ENCODE measurements around the gene HSPA8. TPM values are rescaled to one million over a fixed set of nuclear protein-coding genes. Genes with fewer than 3 reads are reported as not detected.
"Not testable (repeated sequence)": the region's sequence is repeated elsewhere in the genome, so short reads cannot be mapped to it uniquely, and the experiment has no call there.

Gene HSPA8
- total RNA-seq, 2 experiments from 2014 or later = 1,029 to 1,909 TPM

DNA sequence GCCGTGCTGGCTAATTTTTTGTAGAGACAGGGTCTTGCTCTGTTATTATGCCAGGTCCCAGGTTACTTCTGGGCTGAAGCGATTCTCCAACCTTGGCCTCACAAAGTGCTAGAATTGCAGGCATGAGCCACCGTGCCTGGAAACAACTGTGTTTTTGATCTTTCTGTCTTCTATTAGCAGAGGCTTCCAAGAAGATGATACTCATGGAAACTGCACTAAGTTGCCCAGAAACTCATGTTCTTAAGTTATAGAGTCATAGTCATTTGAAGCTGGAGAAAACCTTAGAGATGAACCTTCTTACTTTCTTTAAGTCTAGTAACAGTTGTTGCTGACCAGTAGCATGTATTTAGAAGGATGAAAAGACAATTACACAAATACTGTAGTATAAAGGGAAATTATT is 37.1 kb upstream of the HSPA8 start:
- H3K4me1 ChIP-seq (ENCODE audit: insufficient read depth, low read length, poor library complexity, severe bottlenecking) = no peaks in the 10 kb centered on the region
- H3K36me3 ChIP-seq (ENCODE audit: insufficient read depth, low read length) = no peaks in the 10 kb centered on the region
- H3K79me2 ChIP-seq (ENCODE audit: insufficient read depth, low read depth, low read length) = no peaks in the 10 kb centered on the region
- no peaks in the 10 kb centered on the region for H3K9me3 ChIP-seq (ENCODE audit: low read length)
- POLR2A ChIA-PET = interaction anchor here (0.6 kb wide), 1 partner anchor 271 kb away, joined by 3 read pairs; no protein-coding TSS in a partner anchor
- CTCF ChIA-PET (ENCODE audit: unreplicated experiment) = no interaction called here
- no peak for TF ChIP-seq EZH2phosphoT487 (IDR thresholded peaks at IDR 0.05; ENCODE audit: borderline replicate concordance, low read depth, low read length)
- TF ChIP-seq, protein P1, sequence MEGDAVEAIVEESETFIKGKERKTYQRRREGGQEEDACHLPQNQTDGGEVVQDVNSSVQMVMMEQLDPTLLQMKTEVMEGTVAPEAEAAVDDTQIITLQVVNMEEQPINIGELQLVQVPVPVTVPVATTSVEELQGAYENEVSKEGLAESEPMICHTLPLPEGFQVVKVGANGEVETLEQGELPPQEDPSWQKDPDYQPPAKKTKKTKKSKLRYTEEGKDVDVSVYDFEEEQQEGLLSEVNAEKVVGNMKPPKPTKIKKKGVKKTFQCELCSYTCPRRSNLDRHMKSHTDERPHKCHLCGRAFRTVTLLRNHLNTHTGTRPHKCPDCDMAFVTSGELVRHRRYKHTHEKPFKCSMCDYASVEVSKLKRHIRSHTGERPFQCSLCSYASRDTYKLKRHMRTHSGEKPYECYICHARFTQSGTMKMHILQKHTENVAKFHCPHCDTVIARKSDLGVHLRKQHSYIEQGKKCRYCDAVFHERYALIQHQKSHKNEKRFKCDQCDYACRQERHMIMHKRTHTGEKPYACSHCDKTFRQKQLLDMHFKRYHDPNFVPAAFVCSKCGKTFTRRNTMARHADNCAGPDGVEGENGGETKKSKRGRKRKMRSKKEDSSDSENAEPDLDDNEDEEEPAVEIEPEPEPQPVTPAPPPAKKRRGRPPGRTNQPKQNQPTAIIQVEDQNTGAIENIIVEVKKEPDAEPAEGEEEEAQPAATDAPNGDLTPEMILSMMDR (conservative IDR thresholded peaks at IDR 0.05; ENCODE audit: low read length) = no peak
- H3K4me2 ChIP-seq (ENCODE audit: low read length) = no peak overlapping the region
- BruUV-seq (replicated peaks) = no TSS peak
- H3K4me3 ChIP-seq (ENCODE audit: low read depth, low read length, poor library complexity, severe bottlenecking) = no peak overlapping the region
- no peak overlapping the region for H3K27ac ChIP-seq (ENCODE audit: low read depth, low read length, poor library complexity, severe bottlenecking)
- no peaks in the 10 kb centered on the region for H4K20me1 ChIP-seq (ENCODE audit: insufficient read depth, low read length)
- DNase-seq (ENCODE audit: low spot score) = no peak
- H2AFZ ChIP-seq (ENCODE audit: low read length) = no peak overlapping the region
- intact Hi-C loops (cut with micrococcal nuclease; ENCODE audit: unreplicated experiment) = no loop called here
- no peaks in the 10 kb centered on the region for H3K9me2 ChIP-seq (ENCODE audit: insufficient read depth, low read length)

DNA sequence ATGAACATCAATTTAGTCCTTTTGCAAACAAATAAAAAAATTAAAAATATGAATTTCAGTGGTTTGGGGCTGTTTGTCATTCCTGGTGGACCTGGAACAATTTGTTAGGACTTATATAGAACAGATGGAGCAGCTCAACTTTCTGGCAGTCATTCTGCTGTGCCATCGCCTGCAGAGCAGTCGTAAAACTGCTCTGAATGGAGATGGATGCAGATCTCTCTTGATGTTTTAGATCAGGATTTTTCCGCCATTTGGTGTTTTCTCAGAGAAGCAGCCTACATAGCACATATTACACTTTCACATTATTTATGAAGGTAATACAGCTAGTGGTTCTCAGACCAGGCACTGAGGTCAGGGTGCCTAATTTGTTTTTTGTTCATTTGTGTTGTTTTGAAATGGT is 31.8 kb upstream of the HSPA8 start:
- DNase-seq (ENCODE audit: low spot score) = no peak
- CTCF ChIA-PET (ENCODE audit: unreplicated experiment) = no interaction called here
- Histone ChIP-seq H3K27ac (ENCODE audit: low read depth, low read length, poor library complexity, severe bottlenecking) (no peak overlapping the region), H3K4me2 (ENCODE audit: low read length) (no peak overlapping the region), H3K4me1 (ENCODE audit: insufficient read depth, low read length, poor library complexity, severe bottlenecking) (no peaks in the 10 kb centered on the region), H3K4me3 (ENCODE audit: low read depth, low read length, poor library complexity, severe bottlenecking) (no peak overlapping the region), H2AFZ (ENCODE audit: low read length) (no peak overlapping the region), H3K9me3 (ENCODE audit: low read length) (no peaks in the 10 kb centered on the region), H3K36me3 (ENCODE audit: insufficient read depth, low read length) (no peaks in the 10 kb centered on the region), H3K79me2 (ENCODE audit: insufficient read depth, low read depth, low read length) (no peaks in the 10 kb centered on the region), H4K20me1 (ENCODE audit: insufficient read depth, low read length) (no peaks in the 10 kb centered on the region), H3K9me2 (ENCODE audit: insufficient read depth, low read length) (no peaks in the 10 kb centered on the region)
- BruUV-seq (replicated peaks) = no TSS peak
- intact Hi-C loops (cut with micrococcal nuclease; ENCODE audit: unreplicated experiment) = no loop called here
- TF ChIP-seq, protein P1 (conservative IDR thresholded peaks at IDR 0.05; ENCODE audit: low read length) = no peak
- no peak for TF ChIP-seq EZH2phosphoT487 (IDR thresholded peaks at IDR 0.05; ENCODE audit: borderline replicate concordance, low read depth, low read length)
- POLR2A ChIA-PET = no interaction called here

DNA sequence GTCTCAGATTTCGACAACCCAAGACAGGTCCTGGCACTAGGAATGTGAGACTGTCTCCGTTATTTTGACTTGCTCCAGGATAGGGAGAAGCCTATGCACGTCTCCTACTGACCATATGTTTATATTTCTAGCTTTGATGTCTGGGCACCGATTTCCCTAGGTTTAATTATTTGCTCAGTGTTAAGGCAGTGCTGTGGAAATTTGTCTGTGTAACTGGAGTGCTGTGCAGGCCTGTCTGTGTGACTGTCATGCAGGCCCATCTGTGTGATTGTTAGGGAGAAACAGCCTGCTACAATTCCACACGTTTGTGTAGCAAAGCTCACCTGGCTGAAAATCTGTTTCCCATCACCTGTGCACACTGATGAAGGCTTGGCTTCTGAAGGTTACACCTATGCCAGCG is 29.6 kb upstream of the HSPA8 start:
- H3K27ac ChIP-seq (ENCODE audit: low read depth, low read length, poor library complexity, severe bottlenecking) = no peak overlapping the region
- POLR2A ChIA-PET = no interaction called here
- H3K4me3 ChIP-seq (ENCODE audit: low read depth, low read length, poor library complexity, severe bottlenecking) = no peak overlapping the region

DNA sequence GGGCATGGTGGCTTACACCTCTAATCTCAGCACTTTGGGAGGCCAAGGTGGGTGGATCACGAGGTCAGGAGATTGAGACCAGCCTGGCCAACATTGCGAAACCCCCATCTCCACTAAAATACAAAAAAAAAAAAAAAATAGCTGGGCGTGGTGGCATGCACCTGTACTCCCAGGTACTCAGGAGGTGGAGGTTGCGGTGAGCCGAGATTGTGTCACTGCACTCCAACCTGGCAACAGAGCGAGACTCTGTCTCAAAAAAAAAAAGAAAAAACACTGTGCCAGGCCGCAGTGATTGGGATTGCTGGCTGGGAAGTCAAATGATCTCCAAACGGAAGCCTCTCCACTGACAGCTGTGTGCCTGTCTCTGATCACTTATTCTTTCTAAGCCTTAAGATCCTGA is 28.2 kb upstream of the HSPA8 start:
- intact Hi-C loops (cut with micrococcal nuclease; ENCODE audit: unreplicated experiment); H3K4me2 ChIP-seq (ENCODE audit: low read length); DNase-seq (ENCODE audit: low spot score); H3K36me3 ChIP-seq (ENCODE audit: insufficient read depth, low read length); H3K9me3 ChIP-seq (ENCODE audit: low read length); BruUV-seq (replicated peaks); H3K27ac ChIP-seq (ENCODE audit: low read depth, low read length, poor library complexity, severe bottlenecking); H3K79me2 ChIP-seq (ENCODE audit: insufficient read depth, low read depth, low read length); H4K20me1 ChIP-seq (ENCODE audit: insufficient read depth, low read length); H3K4me1 ChIP-seq (ENCODE audit: insufficient read depth, low read length, poor library complexity, severe bottlenecking); H2AFZ ChIP-seq (ENCODE audit: low read length); CTCF ChIA-PET (ENCODE audit: unreplicated experiment); H3K9me2 ChIP-seq (ENCODE audit: insufficient read depth, low read length); H3K4me3 ChIP-seq (ENCODE audit: low read depth, low read length, poor library complexity, severe bottlenecking): not testable (repeated sequence)
- POLR2A ChIA-PET = interaction anchor here (0.6 kb wide), 1 partner anchor 70 kb away, joined by 3 read pairs; no protein-coding TSS in a partner anchor

More for the DNA sequence above, 29.6 kb upstream of the HSPA8 start:
- H4K20me1 ChIP-seq (ENCODE audit: insufficient read depth, low read length) = no peaks in the 10 kb centered on the region
- H2AFZ ChIP-seq (ENCODE audit: low read length) = no peak overlapping the region
- no peak for DNase-seq (ENCODE audit: low spot score)
- H3K4me2 ChIP-seq (ENCODE audit: low read length) = no peak overlapping the region
- CTCF ChIA-PET (ENCODE audit: unreplicated experiment) = no interaction called here
- H3K9me2 ChIP-seq (ENCODE audit: insufficient read depth, low read length) = no peaks in the 10 kb centered on the region
- H3K4me1 ChIP-seq (ENCODE audit: insufficient read depth, low read length, poor library complexity, severe bottlenecking) = no peaks in the 10 kb centered on the region
- intact Hi-C loops (cut with micrococcal nuclease; ENCODE audit: unreplicated experiment) = no loop called here
- no TSS peak for BruUV-seq (replicated peaks)
- H3K79me2 ChIP-seq (ENCODE audit: insufficient read depth, low read depth, low read length) = no peaks in the 10 kb centered on the region
- no peaks in the 10 kb centered on the region for H3K9me3 ChIP-seq (ENCODE audit: low read length)
- TF ChIP-seq, protein P1 (conservative IDR thresholded peaks at IDR 0.05; ENCODE audit: low read length) = no peak
- TF ChIP-seq EZH2phosphoT487 (IDR thresholded peaks at IDR 0.05; ENCODE audit: borderline replicate concordance, low read depth, low read length) = no peak
- H3K36me3 ChIP-seq (ENCODE audit: insufficient read depth, low read length) = no peaks in the 10 kb centered on the region

DNA sequence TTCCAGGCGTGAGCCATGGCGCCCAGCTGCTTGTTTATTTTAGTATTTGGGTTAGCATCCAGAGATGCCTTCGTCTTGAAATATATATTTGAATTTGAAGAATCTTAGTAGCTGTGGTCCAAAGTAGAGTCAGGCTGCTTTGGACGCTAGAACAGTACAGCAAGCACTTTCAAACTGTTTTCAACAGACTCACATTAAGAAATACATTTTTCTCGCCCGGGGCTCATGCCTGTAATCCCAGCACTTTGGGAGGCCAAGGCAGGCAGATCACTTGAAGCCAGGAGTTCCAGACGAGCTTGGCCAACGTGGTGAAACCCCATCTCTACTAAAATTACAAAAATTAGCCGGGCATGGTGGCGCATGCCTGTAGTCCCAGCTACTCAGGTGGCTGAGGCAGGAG is 27.0 kb upstream of the HSPA8 start:
- not testable (repeated sequence) for H3K27ac ChIP-seq (ENCODE audit: low read depth, low read length, poor library complexity, severe bottlenecking)

More for the DNA sequence above, 27.0 kb upstream of the HSPA8 start:
- H3K4me3 ChIP-seq (ENCODE audit: low read depth, low read length, poor library complexity, severe bottlenecking); H3K4me2 ChIP-seq (ENCODE audit: low read length); POLR2A ChIA-PET; CTCF ChIA-PET (ENCODE audit: unreplicated experiment); H3K4me1 ChIP-seq (ENCODE audit: insufficient read depth, low read length, poor library complexity, severe bottlenecking); H3K9me2 ChIP-seq (ENCODE audit: insufficient read depth, low read length); H3K79me2 ChIP-seq (ENCODE audit: insufficient read depth, low read depth, low read length); H3K36me3 ChIP-seq (ENCODE audit: insufficient read depth, low read length); intact Hi-C loops (cut with micrococcal nuclease; ENCODE audit: unreplicated experiment); H2AFZ ChIP-seq (ENCODE audit: low read length); H3K9me3 ChIP-seq (ENCODE audit: low read length); DNase-seq (ENCODE audit: low spot score); BruUV-seq (replicated peaks); H4K20me1 ChIP-seq (ENCODE audit: insufficient read depth, low read length): not testable (repeated sequence)

Data from OCI-LY7 (cell line).